Hepatocyte (in vitro differentiated cells): ENCODE results near the gene SYAP1.

ENCODE experiments used
- EZH2 ChIP-seq: fragments of 200-600 bp; sonication (generic); IDR thresholded peaks from 2 replicates; pipeline ENCODE4 v1.6.1; 2016; ENCODE audit warnings: antibody characterized with exemption, mild to moderate bottlenecking, borderline replicate concordance
- EZH2phosphoT487 ChIP-seq: fragments of 200-600 bp; sonication (generic); IDR thresholded peaks from one replicate; pipeline ENCODE4 v1.6.1; 2018; ENCODE audit warnings: antibody characterized with exemption, mild to moderate bottlenecking, low read depth, moderate library complexity; ENCODE audit not compliant: unreplicated experiment, severe bottlenecking
- TF ChIP-seq, protein P1 (sequence below): fragments of 200-600 bp; sonication (generic); IDR thresholded peaks from 2 replicates; pipeline ENCODE4 v1.5.1; 2016; ENCODE audit warnings: antibody characterized with exemption, mild to moderate bottlenecking; ENCODE audit not compliant: poor library complexity

DNA sequence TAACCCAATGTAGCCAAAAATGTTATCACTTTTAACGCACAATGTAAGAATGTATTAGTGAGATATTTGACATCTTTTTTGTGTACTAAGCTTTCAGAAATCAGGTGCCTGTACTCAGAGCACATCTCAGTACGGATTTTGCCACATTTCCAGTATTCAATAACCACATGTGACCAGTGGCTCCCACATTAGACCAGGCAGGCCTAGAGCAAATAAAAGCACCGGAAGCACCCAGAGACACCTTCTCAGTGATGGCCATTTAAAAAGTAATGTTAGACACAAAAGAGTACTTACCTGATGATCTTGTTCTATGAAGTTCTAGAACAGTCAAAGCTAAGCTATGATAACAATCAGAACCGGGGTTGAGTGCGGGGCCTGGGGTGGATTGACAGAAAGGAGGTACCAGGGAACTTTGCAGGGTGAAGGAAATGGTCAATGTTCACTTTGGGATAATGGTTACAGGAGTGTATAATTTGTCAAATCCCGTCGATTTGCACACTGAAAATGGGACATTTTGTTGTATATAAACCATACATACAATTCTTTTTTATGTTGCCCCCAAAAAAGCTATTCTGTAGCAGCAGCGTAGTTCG is 8.1 kb upstream of the SYAP1 start:
- TF ChIP-seq, protein P1, sequence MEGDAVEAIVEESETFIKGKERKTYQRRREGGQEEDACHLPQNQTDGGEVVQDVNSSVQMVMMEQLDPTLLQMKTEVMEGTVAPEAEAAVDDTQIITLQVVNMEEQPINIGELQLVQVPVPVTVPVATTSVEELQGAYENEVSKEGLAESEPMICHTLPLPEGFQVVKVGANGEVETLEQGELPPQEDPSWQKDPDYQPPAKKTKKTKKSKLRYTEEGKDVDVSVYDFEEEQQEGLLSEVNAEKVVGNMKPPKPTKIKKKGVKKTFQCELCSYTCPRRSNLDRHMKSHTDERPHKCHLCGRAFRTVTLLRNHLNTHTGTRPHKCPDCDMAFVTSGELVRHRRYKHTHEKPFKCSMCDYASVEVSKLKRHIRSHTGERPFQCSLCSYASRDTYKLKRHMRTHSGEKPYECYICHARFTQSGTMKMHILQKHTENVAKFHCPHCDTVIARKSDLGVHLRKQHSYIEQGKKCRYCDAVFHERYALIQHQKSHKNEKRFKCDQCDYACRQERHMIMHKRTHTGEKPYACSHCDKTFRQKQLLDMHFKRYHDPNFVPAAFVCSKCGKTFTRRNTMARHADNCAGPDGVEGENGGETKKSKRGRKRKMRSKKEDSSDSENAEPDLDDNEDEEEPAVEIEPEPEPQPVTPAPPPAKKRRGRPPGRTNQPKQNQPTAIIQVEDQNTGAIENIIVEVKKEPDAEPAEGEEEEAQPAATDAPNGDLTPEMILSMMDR, result no peak
- TF ChIP-seq EZH2phosphoT487 (no peak), EZH2 (no peak)
